HepG2 (cell line): Measurements from ENCODE around the gene FSD1.

Experiments
- CTCF ChIP-seq: sonication (generic); formaldehyde crosslinking; IDR thresholded peaks from 2 replicates; pipeline ENCODE4 v1.5.0; 2020; ENCODE audit warnings: mild to moderate bottlenecking, missing genetic modification reagents, moderate library complexity
- ETV5 ChIP-seq: IDR thresholded peaks from 2 replicates; pipeline ENCODE4 v1.6.1; 2018; ENCODE audit warnings: missing biosample characterization, missing genetic modification reagents, inconsistent platforms, borderline replicate concordance
- EZH2 ChIP-seq: conservative IDR thresholded peaks from 2 replicates; pipeline ENCODE4 v1.6.1; 2012; ENCODE audit warnings: mild to moderate bottlenecking, low read depth, low read length, moderate library complexity
- GABPA ChIP-seq, 2 experiments: IDR thresholded peaks; 2 replicates each; pipeline ENCODE4 v1.6.1; 2011 to 2016; ENCODE audit warnings: low read depth in 2 of 2, low read length in 1 of 2, missing biosample characterization in 1 of 2, missing genetic modification characterization in 1 of 2
- MYC ChIP-seq: sonication (generic); formaldehyde crosslinking; IDR thresholded peaks from 2 replicates; pipeline ENCODE4 v1.9.0; 2021; ENCODE audit warnings: missing genetic modification reagents, borderline replicate concordance
- POLR2A ChIP-seq, 2 experiments: IDR thresholded peaks; 2 replicates each; pipeline ENCODE4 v1.6.1; 2011; ENCODE audit warnings: low read depth in 2 of 2, low read length in 2 of 2, mild to moderate bottlenecking in 1 of 2, moderate library complexity in 1 of 2; ENCODE audit not compliant: insufficient read depth in 1 of 2
- POLR2AphosphoS5 ChIP-seq: IDR thresholded peaks from 2 replicates; pipeline ENCODE4 v1.6.1; 2012; ENCODE audit warnings: low read depth, low read length
- SAFB2 ChIP-seq: sonication (generic); formaldehyde crosslinking; IDR thresholded peaks from 2 replicates; pipeline ENCODE4 v1.5.1; 2020; ENCODE audit warnings: missing genetic modification reagents, low read depth, mild to moderate bottlenecking, borderline replicate concordance
- SNAPC4 ChIP-seq: sonication (generic); formaldehyde crosslinking; IDR thresholded peaks from 2 replicates; pipeline ENCODE4 v1.4.0; 2020; ENCODE audit warnings: mild to moderate bottlenecking, missing genetic modification reagents
- TAF1 ChIP-seq: sonication (generic); formaldehyde crosslinking; IDR thresholded peaks from 2 replicates; pipeline ENCODE4 v1.4.0; 2020; ENCODE audit warnings: missing genetic modification reagents
- TF ChIP-seq, protein P1 (sequence below): sonication (generic); formaldehyde crosslinking; IDR thresholded peaks from 2 replicates; pipeline ENCODE4 v1.4.0; 2020; ENCODE audit warnings: missing genetic modification reagents, mild to moderate bottlenecking, borderline replicate concordance
- TF ChIP-seq, protein P2 (sequence below): sonication (generic); formaldehyde crosslinking; IDR thresholded peaks from 2 replicates; pipeline ENCODE4 v1.8.1; 2023; ENCODE audit warnings: missing genetic modification reagents, inconsistent platforms, borderline replicate concordance

DNA sequence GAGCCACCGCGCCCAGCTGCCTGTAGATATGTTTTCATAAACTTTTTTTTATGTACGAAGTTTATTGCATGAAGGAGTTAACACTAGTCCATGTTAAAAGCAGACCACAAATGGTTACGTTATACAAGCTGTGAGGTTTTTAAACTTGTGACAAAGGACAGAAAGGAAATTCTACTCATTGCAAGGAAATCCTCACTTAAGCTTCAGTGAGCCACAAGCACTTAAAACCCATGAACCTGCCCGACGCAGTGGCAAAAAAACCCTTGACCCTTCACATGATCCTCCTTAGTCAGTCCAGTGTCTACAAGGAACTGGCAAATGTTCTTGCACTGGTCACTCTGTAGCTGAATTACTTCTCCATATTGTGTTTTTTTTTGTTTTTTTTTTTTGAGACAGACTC, 43.1 kb downstream of the FSD1 start:
- TF ChIP-seq ETV5 (CRISPR knock-in tag) (no peak), SNAPC4 (CRISPR knock-in tag) (no peak), SAFB2 (CRISPR knock-in tag) (no peak), POLR2AphosphoS5 (no peak), TAF1 (CRISPR knock-in tag) (no peak), EZH2 (no peak), POLR2A (IDR thresholded peaks at IDR 0.05; ENCODE audit: insufficient read depth in 1 of 2, low read depth in 2 of 2, low read length in 2 of 2) (no peak), MYC (CRISPR knock-in tag) (no peak), GABPA (IDR thresholded peaks at IDR 0.05; ENCODE audit: low read depth, low read length) (no peak), GABPA (CRISPR knock-in tag; IDR thresholded peaks at IDR 0.05; ENCODE audit: low read depth) (no peak), CTCF (CRISPR knock-in tag) (no peak)
- TF ChIP-seq, protein P1, sequence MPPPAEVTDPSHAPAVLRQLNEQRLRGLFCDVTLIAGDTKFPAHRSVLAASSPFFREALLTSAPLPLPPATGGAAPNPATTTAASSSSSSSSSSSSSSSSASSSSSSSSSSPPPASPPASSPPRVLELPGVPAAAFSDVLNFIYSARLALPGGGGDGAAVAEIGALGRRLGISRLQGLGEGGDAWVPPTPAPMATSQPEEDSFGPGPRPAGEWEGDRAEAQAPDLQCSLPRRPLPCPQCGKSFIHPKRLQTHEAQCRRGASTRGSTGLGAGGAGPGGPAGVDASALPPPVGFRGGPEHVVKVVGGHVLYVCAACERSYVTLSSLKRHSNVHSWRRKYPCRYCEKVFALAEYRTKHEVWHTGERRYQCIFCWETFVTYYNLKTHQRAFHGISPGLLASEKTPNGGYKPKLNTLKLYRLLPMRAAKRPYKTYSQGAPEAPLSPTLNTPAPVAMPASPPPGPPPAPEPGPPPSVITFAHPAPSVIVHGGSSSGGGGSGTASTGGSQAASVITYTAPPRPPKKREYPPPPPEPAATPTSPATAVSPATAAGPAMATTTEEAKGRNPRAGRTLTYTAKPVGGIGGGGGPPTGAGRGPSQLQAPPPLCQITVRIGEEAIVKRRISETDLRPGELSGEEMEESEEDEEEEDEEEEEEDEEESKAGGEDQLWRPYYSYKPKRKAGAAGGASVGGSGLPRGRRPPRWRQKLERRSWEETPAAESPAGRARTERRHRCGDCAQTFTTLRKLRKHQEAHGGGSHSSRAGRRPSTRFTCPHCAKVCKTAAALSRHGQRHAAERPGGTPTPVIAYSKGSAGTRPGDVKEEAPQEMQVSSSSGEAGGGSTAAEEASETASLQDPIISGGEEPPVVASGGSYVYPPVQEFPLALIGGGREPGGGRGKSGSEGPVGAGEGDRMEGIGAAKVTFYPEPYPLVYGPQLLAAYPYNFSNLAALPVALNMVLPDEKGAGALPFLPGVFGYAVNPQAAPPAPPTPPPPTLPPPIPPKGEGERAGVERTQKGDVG (CRISPR knock-in tag), result no peak
- TF ChIP-seq, protein P2, sequence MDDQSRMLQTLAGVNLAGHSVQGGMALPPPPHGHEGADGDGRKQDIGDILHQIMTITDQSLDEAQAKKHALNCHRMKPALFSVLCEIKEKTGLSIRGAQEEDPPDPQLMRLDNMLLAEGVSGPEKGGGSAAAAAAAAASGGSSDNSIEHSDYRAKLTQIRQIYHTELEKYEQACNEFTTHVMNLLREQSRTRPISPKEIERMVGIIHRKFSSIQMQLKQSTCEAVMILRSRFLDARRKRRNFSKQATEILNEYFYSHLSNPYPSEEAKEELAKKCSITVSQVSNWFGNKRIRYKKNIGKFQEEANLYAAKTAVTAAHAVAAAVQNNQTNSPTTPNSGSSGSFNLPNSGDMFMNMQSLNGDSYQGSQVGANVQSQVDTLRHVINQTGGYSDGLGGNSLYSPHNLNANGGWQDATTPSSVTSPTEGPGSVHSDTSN (CRISPR knock-in tag), result no peak
